Choroid plexus epithelial cell (primary cell): ENCODE results near the gene BCL3.
"Not testable (repeated sequence)": the region's sequence is repeated elsewhere in the genome, so short reads cannot be mapped to it uniquely, and the experiment has no call there.

Experiments used
- DNase-seq: peaks from one replicate; pipeline ENCODE4 v3.0.0-alpha.2; 2010; ENCODE audit warnings: low read depth
- H3K4me3 ChIP-seq: 2 replicates; pipeline ENCODE4 v1.5.1; 2011; ENCODE audit warnings: low read depth, mild to moderate bottlenecking, control low read depth, low read length, moderate library complexity
- CTCF ChIP-seq: conservative IDR thresholded peaks from 2 replicates; pipeline ENCODE4 v1.5.1; 2011; ENCODE audit warnings: low read depth, mild to moderate bottlenecking, control low read depth, inconsistent platforms, low read length, moderate library complexity

BCL3 gene

GRCh38 chr19:44770550-44771257 is 22.2 kb downstream of the BCL3 start:
- peak; percentile 97 for DNase-seq
- no peak overlapping the region for H3K4me3 ChIP-seq
- peak; percentile 83 for TF ChIP-seq CTCF

- H3K4me3 ChIP-seq, DNase-seq: not testable (repeated sequence)
These were observed 23.6 kb downstream of the BCL3 start for GRCh38 chr19:44772144-44772543.

GRCh38 chr19:44772959-44773358 is 24.5 kb downstream of the BCL3 start:
- no peak for TF ChIP-seq CTCF
- no peak for DNase-seq

GRCh38 chr19:44775676-44776240 is 27.2 kb downstream of the BCL3 start:
- H3K4me3 ChIP-seq, result no peak overlapping the region
- DNase-seq, result no peak
- TF ChIP-seq CTCF, result no peak

More at GRCh38 chr19:44772959-44773358, 24.5 kb downstream of the BCL3 start:
- no peak overlapping the region for H3K4me3 ChIP-seq

- no peak for TF ChIP-seq CTCF
- H3K4me3 ChIP-seq, result no peak overlapping the region
- no peak for DNase-seq
These were observed 28.0 kb downstream of the BCL3 start for GRCh38 chr19:44776402-44777096.

GRCh38 chr19:44777715-44778347 is 29.3 kb downstream of the BCL3 start, which contains the start of gene CBLC:
Gene CBLC, plus strand, starts transcription at chr19:44777890. Its CDS starts 42 bp downstream, at chr19:44777932.
- H3K4me3 ChIP-seq, result no peak within 1 kb of the TSS

More at GRCh38 chr19:44777715-44778347, 29.3 kb downstream of the BCL3 start, which contains the start of gene CBLC:
- no peak for DNase-seq
- no peak for TF ChIP-seq CTCF
